ENCODE measurements around the gene PTPN1. TPM values are rescaled to one million over a fixed set of nuclear protein-coding genes. Genes with fewer than 3 reads are reported as not detected.

Gene PTPN1
- total and polyA plus RNA-seq, 2 of the 13 experiments (the other 11 are each of a cell fraction or from before 2014, with no cell fraction given), result 17.7 to 37.2 TPM

DNA sequence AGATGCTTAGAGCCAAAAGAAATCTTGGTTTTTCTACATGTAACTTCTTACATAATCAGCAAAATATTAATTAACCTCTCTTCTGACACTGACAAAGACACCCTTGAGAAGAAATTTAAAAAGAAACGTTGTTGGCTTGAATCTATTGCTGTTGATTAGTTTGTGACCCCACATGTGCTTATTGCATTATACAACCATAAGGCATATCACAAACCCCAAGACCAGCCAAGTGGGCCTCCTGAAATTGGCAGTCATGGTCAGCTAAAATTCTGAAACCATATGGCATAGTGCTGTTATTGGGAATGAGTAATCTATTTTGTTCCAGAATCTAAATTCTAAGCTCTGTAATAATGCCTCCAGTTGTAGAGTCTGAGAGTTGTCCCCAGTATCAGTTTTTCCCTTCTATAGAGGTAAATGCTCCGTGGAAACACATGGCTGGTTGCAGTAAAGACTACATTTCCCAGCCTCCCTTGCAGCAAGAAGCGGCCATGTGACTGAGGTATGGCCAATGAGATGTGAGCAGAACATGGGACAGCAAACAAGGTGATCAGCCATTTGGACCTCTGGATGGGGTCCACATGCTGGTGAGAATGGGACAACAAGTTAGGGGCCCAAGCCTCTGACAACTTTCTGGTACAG lies 42.3 kb upstream of the PTPN1 start (continued):
- TF ChIP-seq, protein P1, sequence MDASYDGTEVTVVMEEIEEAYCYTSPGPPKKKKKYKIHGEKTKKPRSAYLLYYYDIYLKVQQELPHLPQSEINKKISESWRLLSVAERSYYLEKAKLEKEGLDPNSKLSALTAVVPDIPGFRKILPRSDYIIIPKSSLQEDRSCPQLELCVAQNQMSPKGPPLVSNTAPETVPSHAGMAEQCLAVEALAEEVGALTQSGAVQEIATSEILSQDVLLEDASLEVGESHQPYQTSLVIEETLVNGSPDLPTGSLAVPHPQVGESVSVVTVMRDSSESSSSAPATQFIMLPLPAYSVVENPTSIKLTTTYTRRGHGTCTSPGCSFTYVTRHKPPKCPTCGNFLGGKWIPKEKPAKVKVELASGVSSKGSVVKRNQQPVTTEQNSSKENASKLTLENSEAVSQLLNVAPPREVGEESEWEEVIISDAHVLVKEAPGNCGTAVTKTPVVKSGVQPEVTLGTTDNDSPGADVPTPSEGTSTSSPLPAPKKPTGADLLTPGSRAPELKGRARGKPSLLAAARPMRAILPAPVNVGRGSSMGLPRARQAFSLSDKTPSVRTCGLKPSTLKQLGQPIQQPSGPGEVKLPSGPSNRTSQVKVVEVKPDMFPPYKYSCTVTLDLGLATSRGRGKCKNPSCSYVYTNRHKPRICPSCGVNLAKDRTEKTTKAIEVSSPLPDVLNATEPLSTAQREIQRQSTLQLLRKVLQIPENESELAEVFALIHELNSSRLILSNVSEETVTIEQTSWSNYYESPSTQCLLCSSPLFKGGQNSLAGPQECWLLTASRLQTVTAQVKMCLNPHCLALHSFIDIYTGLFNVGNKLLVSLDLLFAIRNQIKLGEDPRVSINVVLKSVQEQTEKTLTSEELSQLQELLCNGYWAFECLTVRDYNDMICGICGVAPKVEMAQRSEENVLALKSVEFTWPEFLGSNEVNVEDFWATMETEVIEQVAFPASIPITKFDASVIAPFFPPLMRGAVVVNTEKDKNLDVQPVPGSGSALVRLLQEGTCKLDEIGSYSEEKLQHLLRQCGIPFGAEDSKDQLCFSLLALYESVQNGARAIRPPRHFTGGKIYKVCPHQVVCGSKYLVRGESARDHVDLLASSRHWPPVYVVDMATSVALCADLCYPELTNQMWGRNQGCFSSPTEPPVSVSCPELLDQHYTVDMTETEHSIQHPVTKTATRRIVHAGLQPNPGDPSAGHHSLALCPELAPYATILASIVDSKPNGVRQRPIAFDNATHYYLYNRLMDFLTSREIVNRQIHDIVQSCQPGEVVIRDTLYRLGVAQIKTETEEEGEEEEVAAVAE (CRISPR knock-in tag; IDR thresholded peaks at IDR 0.05; ENCODE audit: borderline replicate concordance), result peak; percentile 94
- TF ChIP-seq, protein P2, sequence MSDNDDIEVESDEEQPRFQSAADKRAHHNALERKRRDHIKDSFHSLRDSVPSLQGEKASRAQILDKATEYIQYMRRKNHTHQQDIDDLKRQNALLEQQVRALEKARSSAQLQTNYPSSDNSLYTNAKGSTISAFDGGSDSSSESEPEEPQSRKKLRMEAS (IDR thresholded peaks at IDR 0.05), result peak; percentile 85
- TF ChIP-seq, protein P3, sequence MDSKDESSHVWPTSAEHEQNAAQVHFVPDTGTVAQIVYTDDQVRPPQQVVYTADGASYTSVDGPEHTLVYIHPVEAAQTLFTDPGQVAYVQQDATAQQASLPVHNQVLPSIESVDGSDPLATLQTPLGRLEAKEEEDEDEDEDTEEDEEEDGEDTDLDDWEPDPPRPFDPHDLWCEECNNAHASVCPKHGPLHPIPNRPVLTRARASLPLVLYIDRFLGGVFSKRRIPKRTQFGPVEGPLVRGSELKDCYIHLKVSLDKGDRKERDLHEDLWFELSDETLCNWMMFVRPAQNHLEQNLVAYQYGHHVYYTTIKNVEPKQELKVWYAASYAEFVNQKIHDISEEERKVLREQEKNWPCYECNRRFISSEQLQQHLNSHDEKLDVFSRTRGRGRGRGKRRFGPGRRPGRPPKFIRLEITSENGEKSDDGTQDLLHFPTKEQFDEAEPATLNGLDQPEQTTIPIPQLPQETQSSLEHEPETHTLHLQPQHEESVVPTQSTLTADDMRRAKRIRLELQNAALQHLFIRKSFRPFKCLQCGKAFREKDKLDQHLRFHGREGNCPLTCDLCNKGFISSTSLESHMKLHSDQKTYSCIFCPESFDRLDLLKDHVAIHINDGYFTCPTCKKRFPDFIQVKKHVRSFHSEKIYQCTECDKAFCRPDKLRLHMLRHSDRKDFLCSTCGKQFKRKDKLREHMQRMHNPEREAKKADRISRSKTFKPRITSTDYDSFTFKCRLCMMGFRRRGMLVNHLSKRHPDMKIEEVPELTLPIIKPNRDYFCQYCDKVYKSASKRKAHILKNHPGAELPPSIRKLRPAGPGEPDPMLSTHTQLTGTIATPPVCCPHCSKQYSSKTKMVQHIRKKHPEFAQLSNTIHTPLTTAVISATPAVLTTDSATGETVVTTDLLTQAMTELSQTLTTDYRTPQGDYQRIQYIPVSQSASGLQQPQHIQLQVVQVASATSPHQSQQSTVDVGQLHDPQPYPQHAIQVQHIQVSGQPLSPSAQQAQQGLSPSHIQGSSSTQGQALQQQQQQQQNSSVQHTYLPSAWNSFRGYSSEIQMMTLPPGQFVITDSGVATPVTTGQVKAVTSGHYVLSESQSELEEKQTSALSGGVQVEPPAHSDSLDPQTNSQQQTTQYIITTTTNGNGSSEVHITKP (CRISPR knock-in tag; IDR thresholded peaks at IDR 0.05; ENCODE audit: low read depth), result peak; percentile 53; the same call in 1 of the 2 replicates
- peak; percentile 99 for TF ChIP-seq ZNF143 (CRISPR knock-in tag; IDR thresholded peaks at IDR 0.05)
- no peak; the same call in 1 of the 2 replicates for TF ChIP-seq ARID5B (CRISPR knock-in tag; IDR thresholded peaks at IDR 0.05)
- TF ChIP-seq GABPA (IDR thresholded peaks at IDR 0.05; ENCODE audit: low read depth, low read length), result no peak
- peak; percentile 57; the same call in 1 of the 2 replicates for TF ChIP-seq GABPA (CRISPR knock-in tag; IDR thresholded peaks at IDR 0.05; ENCODE audit: low read depth)
- TF ChIP-seq ZNF644 (CRISPR knock-in tag; IDR thresholded peaks at IDR 0.05; ENCODE audit: low read depth), result peak; percentile 92
- TF ChIP-seq MYC (CRISPR knock-in tag; IDR thresholded peaks at IDR 0.05; ENCODE audit: borderline replicate concordance), result peak; percentile 37; the same call in 1 of the 2 replicates
- peak; percentile 49 for TF ChIP-seq SAP130 (CRISPR knock-in tag; IDR thresholded peaks at IDR 0.05; ENCODE audit: low read depth)
- TF ChIP-seq TBX3 (IDR thresholded peaks at IDR 0.05; ENCODE audit: borderline replicate concordance), result no peak
- TF ChIP-seq NFYC (CRISPR knock-in tag; IDR thresholded peaks at IDR 0.05), result peak; percentile 95
- TF ChIP-seq POGZ (CRISPR knock-in tag; IDR thresholded peaks at IDR 0.05), result peak; percentile 40; the same call in 1 of the 2 replicates
- no peak for TF ChIP-seq FOXA1 (IDR thresholded peaks at IDR 0.05)
- peak; percentile 79 for TF ChIP-seq FOXA1 (CRISPR knock-in tag; IDR thresholded peaks at IDR 0.05)
- TF ChIP-seq MATR3 (CRISPR knock-in tag; IDR thresholded peaks at IDR 0.05), result no peak
- TF ChIP-seq ERF (CRISPR knock-in tag; IDR thresholded peaks at IDR 0.05), result peak; percentile 67
- TF ChIP-seq ZNF335 (CRISPR knock-in tag; IDR thresholded peaks at IDR 0.05), result 0 out of 2 replicates have a peak, but pooled peaks have one; percentile 38
- TF ChIP-seq ZNF121 (CRISPR knock-in tag; IDR thresholded peaks at IDR 0.05), result peak; percentile 81
- TF ChIP-seq SUZ12 (IDR thresholded peaks at IDR 0.05; ENCODE audit: low read depth, low read length), result peak; percentile 84
